ENCODE data around the gene CAMK2G.

The CAMK2G gene

DNA sequence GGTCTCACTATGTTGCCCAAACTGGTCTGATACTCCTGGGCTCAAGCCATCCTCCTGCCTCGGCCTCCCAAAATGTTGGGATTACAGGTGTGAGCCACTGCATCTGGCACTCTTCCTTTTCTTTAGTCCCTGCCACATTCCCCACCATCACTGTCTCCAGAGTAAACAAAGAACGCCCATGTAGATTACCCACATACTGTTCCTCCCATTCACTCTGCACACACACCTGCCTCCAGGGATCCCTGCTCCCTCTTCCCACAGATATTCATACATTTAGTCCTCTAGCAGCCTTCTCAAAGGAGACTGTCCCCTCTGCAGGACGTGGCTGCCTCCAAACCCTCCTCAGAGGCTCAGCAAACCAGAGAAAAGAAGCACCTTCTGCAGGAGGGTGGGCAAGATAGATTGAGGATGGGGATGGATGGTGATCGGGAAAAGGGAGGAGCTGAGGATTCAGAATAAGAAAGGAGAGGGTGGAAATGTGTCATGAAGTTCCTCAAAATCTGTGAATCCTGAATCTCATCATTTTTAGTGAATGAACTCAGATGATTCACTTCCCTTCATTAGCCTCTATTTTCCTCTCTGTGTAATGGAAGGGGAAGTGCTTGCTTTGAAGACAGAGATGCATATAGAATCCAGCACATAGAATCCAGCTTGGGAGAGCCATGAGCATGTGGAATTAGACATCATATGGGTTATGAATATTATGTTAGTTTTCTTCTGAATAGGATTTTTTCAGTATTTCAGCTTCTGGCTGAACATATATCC is 31.1 kb upstream of the CAMK2G start:
- Histone ChIP-seq H3K79me2 (ENCODE audit: insufficient read depth, low read length) (no peaks in the 10 kb centered on the region), H4K20me1 (ENCODE audit: insufficient read depth, low read length) (peaks cover 3% of the 10 kb centered on the region), H2AFZ (ENCODE audit: low read depth, low read length) (no peak overlapping the region), H3K4me1 (ENCODE audit: insufficient read depth, low read length) (peaks cover 33% of the 10 kb centered on the region), H3K27ac (ENCODE audit: low read length) (no peak overlapping the region), H3K4me2 (ENCODE audit: insufficient read depth, low read length) (no peak overlapping the region), H3K9me3 (ENCODE audit: insufficient read depth, low read length, severe bottlenecking) (no peaks in the 10 kb centered on the region), H3K4me3 (ENCODE audit: low read depth in 1 of 2, low read length in 2 of 2) (no peak overlapping the region), H3K27me3 (ENCODE audit: insufficient read depth, low read length, poor library complexity) (peaks cover 58% of the 10 kb centered on the region), H3K36me3 (ENCODE audit: insufficient read depth, low read length) (no peaks in the 10 kb centered on the region), H3K9ac (ENCODE audit: low read depth, low read length) (no peak overlapping the region)
- no peak for TF ChIP-seq CTCF (IDR thresholded peaks at IDR 0.05; ENCODE audit: borderline replicate concordance, extremely low read depth, low read length, poor library complexity, severe bottlenecking)
- no peak for TF ChIP-seq EZH2 (IDR thresholded peaks at IDR 0.05; ENCODE audit: borderline replicate concordance, low read depth, low read length, severe bottlenecking)
- DNase-seq, result no peak
- no peak for ATAC-seq (ENCODE audit: insufficient read depth, low read depth)

DNA sequence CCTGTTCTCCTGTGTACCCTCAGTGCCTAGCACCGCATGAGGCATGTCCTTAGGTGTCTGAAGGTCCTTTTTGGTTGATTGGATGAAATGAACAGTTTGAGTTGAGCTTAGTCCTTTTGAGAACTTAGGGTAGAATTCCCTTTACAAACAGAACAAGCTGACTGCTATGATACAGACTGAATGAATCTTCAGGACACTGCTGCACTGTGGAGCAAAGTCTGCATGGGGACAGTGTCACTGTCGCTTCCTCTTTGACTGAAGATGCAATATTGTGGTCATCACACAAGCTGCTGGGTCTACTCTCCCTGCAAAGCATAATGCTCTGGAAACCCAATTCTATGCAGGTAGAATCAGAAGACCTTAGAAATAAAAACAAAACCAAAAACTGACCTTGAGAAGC is 28.0 kb upstream of the CAMK2G start:
- H3K9me3 ChIP-seq (ENCODE audit: insufficient read depth, low read length, severe bottlenecking), result no peaks in the 10 kb centered on the region
- no peaks in the 10 kb centered on the region for H3K36me3 ChIP-seq (ENCODE audit: insufficient read depth, low read length)
- H3K4me3 ChIP-seq (ENCODE audit: low read depth in 1 of 2, low read length in 2 of 2), result no peak overlapping the region
- no peak overlapping the region for H3K27ac ChIP-seq (ENCODE audit: low read length)
- H3K4me1 ChIP-seq (ENCODE audit: insufficient read depth, low read length), result peaks cover 5% of the 10 kb centered on the region; the same call in 1 of the 2 replicates
- TF ChIP-seq CTCF (IDR thresholded peaks at IDR 0.05; ENCODE audit: borderline replicate concordance, extremely low read depth, low read length, poor library complexity, severe bottlenecking) (no peak), EZH2 (IDR thresholded peaks at IDR 0.05; ENCODE audit: borderline replicate concordance, low read depth, low read length, severe bottlenecking) (no peak)
- ATAC-seq (ENCODE audit: insufficient read depth, low read depth), result no peak
- no peaks in the 10 kb centered on the region for H4K20me1 ChIP-seq (ENCODE audit: insufficient read depth, low read length)
- no peak overlapping the region for H2AFZ ChIP-seq (ENCODE audit: low read depth, low read length)
- no peak for DNase-seq
- H3K4me2 ChIP-seq (ENCODE audit: insufficient read depth, low read length), result no peak overlapping the region
- H3K27me3 ChIP-seq (ENCODE audit: insufficient read depth, low read length, poor library complexity), result peaks cover 35% of the 10 kb centered on the region
- H3K79me2 ChIP-seq (ENCODE audit: insufficient read depth, low read length), result no peaks in the 10 kb centered on the region
- H3K9ac ChIP-seq (ENCODE audit: low read depth, low read length), result no peak overlapping the region

DNA sequence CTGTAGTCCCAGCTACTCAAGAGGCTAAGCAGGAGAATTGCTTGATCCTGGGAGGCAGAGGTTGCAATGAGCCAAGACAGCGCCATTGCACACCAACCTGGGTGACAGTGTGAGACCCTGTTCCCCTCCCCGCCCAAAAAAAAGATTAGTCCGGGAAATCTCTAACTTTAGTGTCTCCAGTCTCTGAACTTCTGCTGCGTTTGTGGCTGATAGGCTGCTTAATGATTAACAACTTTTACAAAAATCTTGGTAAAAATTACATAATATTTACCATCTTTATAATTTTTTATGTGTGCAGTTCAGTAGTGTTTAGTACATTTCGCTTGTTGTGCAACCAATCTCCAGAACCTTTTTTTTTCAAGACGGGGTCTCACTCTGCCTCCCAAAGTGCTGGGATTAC is 26.9 kb upstream of the CAMK2G start:
- H3K4me3 ChIP-seq (ENCODE audit: low read depth in 1 of 2, low read length in 2 of 2), result no peak overlapping the region
- H3K36me3 ChIP-seq (ENCODE audit: insufficient read depth, low read length), result no peaks in the 10 kb centered on the region
- ATAC-seq (ENCODE audit: insufficient read depth, low read depth) (no peak), DNase-seq (no peak)
- no peak overlapping the region for H2AFZ ChIP-seq (ENCODE audit: low read depth, low read length)
- H3K4me2 ChIP-seq (ENCODE audit: insufficient read depth, low read length), result no peak overlapping the region
- no peaks in the 10 kb centered on the region for H4K20me1 ChIP-seq (ENCODE audit: insufficient read depth, low read length)
- TF ChIP-seq CTCF (IDR thresholded peaks at IDR 0.05; ENCODE audit: borderline replicate concordance, extremely low read depth, low read length, poor library complexity, severe bottlenecking) (no peak), EZH2 (IDR thresholded peaks at IDR 0.05; ENCODE audit: borderline replicate concordance, low read depth, low read length, severe bottlenecking) (no peak)
- H3K4me1 ChIP-seq (ENCODE audit: insufficient read depth, low read length), result no peaks in the 10 kb centered on the region
- H3K9me3 ChIP-seq (ENCODE audit: insufficient read depth, low read length, severe bottlenecking), result no peaks in the 10 kb centered on the region
- H3K9ac ChIP-seq (ENCODE audit: low read depth, low read length), result no peak overlapping the region
- peaks cover 29% of the 10 kb centered on the region for H3K27me3 ChIP-seq (ENCODE audit: insufficient read depth, low read length, poor library complexity)
- H3K79me2 ChIP-seq (ENCODE audit: insufficient read depth, low read length), result no peaks in the 10 kb centered on the region
- no peak overlapping the region for H3K27ac ChIP-seq (ENCODE audit: low read length)
